H1 (cell line): ENCODE data around the gene GIMAP2. TPM values are rescaled to one million over a fixed set of nuclear protein-coding genes. Genes with fewer than 3 reads are reported as not detected.

Experiments
- CTCF ChIA-PET: fragments of 300-600 bp; sonication (Branson Sonifier 250); formaldehyde crosslinking; loops from one replicate; lab custom pipeline; 2021; ENCODE audit not compliant: partially characterized antibody; lab: Charles Lee
- POLR2A ChIA-PET: fragments of 300-600 bp; sonication (Branson Sonifier 250); formaldehyde crosslinking; loops from one replicate; lab custom pipeline; 2021; ENCODE audit warnings: inconsistent platforms; ENCODE audit not compliant: partially characterized antibody; lab: Charles Lee
- DNase-seq, 2 experiments: peaks; one replicate each; pipeline versions ENCODE4 v3.0.0 to v3.0.0-alpha.2; 2010 to 2022; ENCODE audit warnings: low spot score in 2 of 2, low read depth in 1 of 2, mixed read lengths in 1 of 2
- FAIRE-seq: peaks from 2 replicates; lab custom pipeline; 2011; peaks lifted over from hg19 to GRCh38; lab: Jason Lieb, UNC
- H2AFZ ChIP-seq: 2 replicates; pipeline ENCODE4 v1.8.1; 2012; ENCODE audit warnings: low read length, inconsistent platforms
- H2AK5ac ChIP-seq: 2 replicates; pipeline ENCODE4 v1.6.1; 2013; ENCODE audit warnings: low read depth, low read length
- H2BK120ac ChIP-seq: replicated peaks from 2 replicates; pipeline ENCODE3; 2013; ENCODE audit warnings: low read depth, low read length, inconsistent platforms
- H2BK12ac ChIP-seq: 2 replicates; pipeline ENCODE4 v1.6.1; 2013; ENCODE audit warnings: low read depth, low read length
- H2BK15ac ChIP-seq: 2 replicates; pipeline ENCODE4 v1.6.1; 2013; ENCODE audit warnings: low read length
- H2BK20ac ChIP-seq: 2 replicates; pipeline ENCODE4 v1.6.1; 2013; ENCODE audit warnings: low read length
- H2BK5ac ChIP-seq: 2 replicates; pipeline ENCODE4 v1.6.1; 2013; ENCODE audit warnings: low read depth, low read length
- H3K14ac ChIP-seq: 2 replicates; pipeline ENCODE4 v1.6.1; 2013; ENCODE audit warnings: inconsistent platforms; ENCODE audit not compliant: insufficient read length
- H3K18ac ChIP-seq: 2 replicates; pipeline ENCODE4 v1.6.1; 2013; ENCODE audit warnings: low read length; ENCODE audit errors: extremely low read depth
- H3K23ac ChIP-seq: 2 replicates; pipeline ENCODE4 v1.6.1; 2013; ENCODE audit warnings: inconsistent platforms; ENCODE audit not compliant: insufficient read length
- H3K23me2 ChIP-seq: 2 replicates; pipeline ENCODE4 v1.6.1; 2013; ENCODE audit warnings: low read depth, low read length
- H3K27ac ChIP-seq: 2 replicates; pipeline ENCODE4 v1.6.1; 2011; ENCODE audit warnings: low read depth, low read length, inconsistent platforms
- H3K27me3 ChIP-seq, 4 experiments: replicated peaks in 1 of 4; 1 replicate in 1 of 4; 2 replicates in 3 of 4; pipeline versions ENCODE4 v1.6.1 to v1.8.1; 2011 to 2013; ENCODE audit warnings: low read length in 3 of 4, mild to moderate bottlenecking in 3 of 4, inconsistent platforms in 2 of 4, mixed read lengths in 2 of 4, moderate library complexity in 1 of 4; ENCODE audit not compliant: control insufficient read depth in 3 of 4, insufficient read depth in 3 of 4; ENCODE audit errors: extremely low read depth in 1 of 4
- H3K36me3 ChIP-seq, 4 experiments: 2 replicates each; pipeline versions ENCODE4 v1.6.1 to v1.8.1; 2011 to 2013; ENCODE audit warnings: mild to moderate bottlenecking in 4 of 4, low read length in 3 of 4, moderate library complexity in 2 of 4, control low read depth in 1 of 4, inconsistent platforms in 1 of 4; ENCODE audit not compliant: insufficient read depth in 4 of 4, control insufficient read depth in 2 of 4
- H3K4ac ChIP-seq: replicated peaks from 2 replicates; pipeline ENCODE3; 2013; ENCODE audit warnings: low read length, low read depth, mixed read lengths, inconsistent platforms; ENCODE audit not compliant: insufficient read length
- H3K4me1 ChIP-seq, 4 experiments: replicated peaks in 1 of 4; 1 replicate in 1 of 4; 2 replicates in 3 of 4; pipeline versions ENCODE4 v1.6.1 to v1.8.1; 2011 to 2013; ENCODE audit warnings: low read length in 3 of 4, inconsistent platforms in 2 of 4, mixed read lengths in 1 of 4; ENCODE audit not compliant: insufficient read depth in 4 of 4, control insufficient read depth in 3 of 4
- H3K4me2 ChIP-seq, 2 experiments: 2 replicates each; pipeline versions ENCODE4 v1.6.1 to v1.8.1; 2011 to 2013; ENCODE audit warnings: low read depth in 2 of 2, low read length in 2 of 2, control low read depth in 1 of 2, inconsistent platforms in 1 of 2, mild to moderate bottlenecking in 1 of 2; ENCODE audit not compliant: insufficient read depth in 1 of 2
- H3K4me3 ChIP-seq, 4 experiments: fragments of 200-600, 300-600 bp in 1 of 4; sonication (generic), shearing (Covaris generic), sonication (Bioruptor Twin) in 1 of 4; 2 replicates each; pipeline versions ENCODE4 v1.5.1 to v1.8.1; 2011 to 2016; ENCODE audit warnings: low read length in 4 of 4, low read depth in 3 of 4, control low read depth in 2 of 4, inconsistent platforms in 2 of 4, mild to moderate bottlenecking in 2 of 4, mixed read lengths in 1 of 4, moderate library complexity in 1 of 4; ENCODE audit not compliant: insufficient read depth in 2 of 4; ENCODE audit errors: extremely low read depth in 1 of 4
- H3K56ac ChIP-seq: replicated peaks from 2 replicates; pipeline ENCODE3; 2013; ENCODE audit warnings: low read depth, mild to moderate bottlenecking, mixed read lengths, low read length, inconsistent platforms; ENCODE audit not compliant: insufficient read length
- H3K79me1 ChIP-seq: 2 replicates; pipeline ENCODE4 v1.6.1; 2013; ENCODE audit warnings: low read depth, low read length, control low read depth
- H3K79me2 ChIP-seq, 2 experiments: 2 replicates each; pipeline versions ENCODE4 v1.6.1 to v1.8.1; 2012 to 2013; ENCODE audit warnings: low read length in 2 of 2, mild to moderate bottlenecking in 2 of 2, inconsistent platforms in 1 of 2; ENCODE audit not compliant: insufficient read depth in 2 of 2, control insufficient read depth in 1 of 2
- H3K9ac ChIP-seq, 4 experiments: replicated peaks in 1 of 4; 1 replicate in 1 of 4; 2 replicates in 3 of 4; pipeline versions ENCODE4 v1.6.1 to v1.8.1; 2011 to 2013; ENCODE audit warnings: low read depth in 3 of 4, low read length in 3 of 4, control low read depth in 2 of 4, mild to moderate bottlenecking in 2 of 4, moderate library complexity in 2 of 4, inconsistent platforms in 1 of 4; ENCODE audit errors: extremely low read depth in 1 of 4
- H3K9me3 ChIP-seq, 2 experiments: 2 replicates each; pipeline versions ENCODE4 v1.6.1 to v1.8.1; 2012 to 2013; ENCODE audit warnings: mild to moderate bottlenecking in 2 of 2, moderate library complexity in 2 of 2, control low read depth in 1 of 2, inconsistent platforms in 1 of 2, low read depth in 1 of 2, low read length in 1 of 2, mixed read lengths in 1 of 2; ENCODE audit not compliant: insufficient read depth in 2 of 2
- H4K20me1 ChIP-seq, 2 experiments: replicated peaks in 1 of 2; 2 replicates each; pipeline versions ENCODE3 to v1.8.1; 2011 to 2013; ENCODE audit warnings: inconsistent platforms in 2 of 2, low read length in 2 of 2, mild to moderate bottlenecking in 1 of 2; ENCODE audit not compliant: insufficient read depth in 2 of 2, control insufficient read depth in 1 of 2
- H4K5ac ChIP-seq: 2 replicates; pipeline ENCODE4 v1.6.1; 2013; ENCODE audit warnings: low read length, low read depth, mixed read lengths, inconsistent platforms; ENCODE audit not compliant: insufficient read length
- H4K8ac ChIP-seq: 2 replicates; pipeline ENCODE4 v1.8.0; 2013; ENCODE audit warnings: mild to moderate bottlenecking, moderate library complexity, low read length, inconsistent platforms; ENCODE audit not compliant: insufficient read depth; ENCODE audit errors: extremely low read depth
- H4K91ac ChIP-seq: replicated peaks from 2 replicates; pipeline ENCODE3; 2013; ENCODE audit warnings: low read length, mixed read lengths, inconsistent platforms; ENCODE audit not compliant: insufficient read length
- BRCA1 ChIP-seq: IDR thresholded peaks from 2 replicates; pipeline ENCODE4 v1.6.1; 2012; ENCODE audit warnings: low read depth, low read length, improper control_type of control experiment
- EGR1 ChIP-seq: IDR thresholded peaks from 2 replicates; pipeline ENCODE4 v1.6.1; 2011; ENCODE audit warnings: low read depth, low read length, borderline replicate concordance
- GTF2F1 ChIP-seq: IDR thresholded peaks from 2 replicates; pipeline ENCODE4 v1.6.1; 2012; ENCODE audit warnings: low read depth, low read length, improper control_type of control experiment, borderline replicate concordance
- KDM1A ChIP-seq: fragments of 200-600, 300-600 bp; sonication (generic); IDR thresholded peaks from 2 replicates; pipeline ENCODE4 v1.7.1; 2016; ENCODE audit warnings: mild to moderate bottlenecking, low read length, borderline replicate concordance
- NRF1 ChIP-seq: IDR thresholded peaks from 2 replicates; pipeline ENCODE4 v1.6.1; 2011; ENCODE audit warnings: mild to moderate bottlenecking, low read depth, low read length, improper control_type of control experiment
- PHF8 ChIP-seq: fragments of 200-600 bp; sonication (generic); conservative IDR thresholded peaks from 2 replicates; pipeline ENCODE4 v1.7.1; 2012; ENCODE audit warnings: low read depth, mild to moderate bottlenecking, inconsistent platforms, low read length, moderate library complexity
- POLR2A ChIP-seq, 2 experiments: IDR thresholded peaks; 1 replicate in 1 of 2; 2 replicates in 1 of 2; pipeline ENCODE4 v1.6.1; 2011; ENCODE audit warnings: low read depth in 2 of 2, low read length in 2 of 2, mild to moderate bottlenecking in 2 of 2; ENCODE audit errors: control extremely low read depth in 1 of 2
- POU5F1 ChIP-seq: IDR thresholded peaks from 2 replicates; pipeline ENCODE4 v1.6.1; 2011; ENCODE audit warnings: low read depth, mild to moderate bottlenecking, low read length, moderate library complexity
- RFX5 ChIP-seq: IDR thresholded peaks from 2 replicates; pipeline ENCODE4 v1.6.1; 2011; ENCODE audit warnings: low read depth, low read length, improper control_type of control experiment, borderline replicate concordance
- RXRA ChIP-seq: IDR thresholded peaks from 2 replicates; pipeline ENCODE4 v1.6.1; 2011; ENCODE audit warnings: low read depth, mild to moderate bottlenecking, low read length, moderate library complexity; ENCODE audit not compliant: insufficient read depth
- SAP30 ChIP-seq: fragments of 300-600 bp; sonication (generic); IDR thresholded peaks from 2 replicates; pipeline ENCODE4 v1.7.1; 2012; ENCODE audit warnings: low read length, moderate library complexity, mild to moderate bottlenecking, inconsistent platforms; ENCODE audit not compliant: insufficient read depth, insufficient replicate concordance
- SP4 ChIP-seq: IDR thresholded peaks from 2 replicates; pipeline ENCODE4 v1.6.1; 2012; ENCODE audit warnings: low read length, inconsistent platforms
- TAF1 ChIP-seq: IDR thresholded peaks from 2 replicates; pipeline ENCODE4 v1.6.1; 2011; ENCODE audit warnings: mild to moderate bottlenecking, low read depth, low read length
- TBP ChIP-seq: IDR thresholded peaks from 2 replicates; pipeline ENCODE4 v1.6.1; 2011; ENCODE audit warnings: low read depth, low read length, improper control_type of control experiment
- TEAD4 ChIP-seq: IDR thresholded peaks from 2 replicates; pipeline ENCODE4 v1.6.1; 2012; ENCODE audit warnings: low read depth, low read length, inconsistent platforms, mixed read lengths
- whole genome bisulfite sequencing, 2 experiments: shearing (Covaris generic) in 1 of 2; methylation state at CpG; one replicate each; pipeline versions ENCODE4 v1.1.6 to v1.1.7; 2013 to 2015; ENCODE audit warnings: low lambda C conversion rate in 2 of 2, mixed read lengths in 2 of 2, inconsistent platforms in 1 of 2, low coverage in 1 of 2, missing lambda C conversion rate in 1 of 2; ENCODE audit not compliant: insufficient replicate concordance in 2 of 2, insufficient coverage in 1 of 2, insufficient read length in 1 of 2; ENCODE audit errors: extremely low coverage in 1 of 2, missing lambda C conversion rate in 1 of 2; 5-methylcytosine and 5-hydroxymethylcytosine counted together
- polyA plus RNA-seq, 7 experiments: library from polyadenylated mRNA; depleted of rRNA in 3 of 7; stranded (reverse) in 5 of 7; unstranded in 2 of 7; fragments of >200 nt in 5 of 7; fragments of 200-250 nt in 2 of 7; gene quantifications; 1 replicate in 5 of 7; 2 replicates in 1 of 7; 4 replicates in 1 of 7; pipeline versions ENCODE4 v1.2.1 to v1.2.3, GENCODE V29; 2011 to 2013; ENCODE audit warnings: missing spikeins in 2 of 7, mixed read lengths in 2 of 7
- total RNA-seq: library from RNA; stranded (reverse); fragmentation: NEBNext Ultra II Directional; extraction: Animal tissue kit (Norgen Biotek cat#: 25700); gene quantifications from 2 replicates; pipeline ENCODE4 v1.2.1, GENCODE V29; 2021

Gene GIMAP2
- total and polyA plus RNA-seq, 2 of the 8 experiments (the other 6 are each of a cell fraction or from before 2014, with no cell fraction given) = not detected

GRCh38 chr7:150649080-150649385 lies 36.5 kb upstream of the GIMAP2 start:
- Histone ChIP-seq H2BK20ac (no peak overlapping the region), H3K27ac (no peak overlapping the region), H4K91ac (no peak overlapping the region), H4K5ac (no peak overlapping the region), H2BK15ac (no peak overlapping the region), H2BK5ac (no peak overlapping the region), H2BK12ac (no peak overlapping the region), H3K4me1 (no peaks in the 10 kb centered on the region), H3K4me2 (no peak overlapping the region), H4K8ac (no peak overlapping the region), H3K27me3 (no peaks in the 10 kb centered on the region), H3K9me3 (no peaks in the 10 kb centered on the region), H3K23ac (no peak overlapping the region), H3K79me2 (no peaks in the 10 kb centered on the region), H3K4ac (no peak overlapping the region), H3K4me3 (no peak overlapping the region), H3K14ac (no peak overlapping the region), H2AK5ac (no peak overlapping the region), H3K23me2 (no peaks in the 10 kb centered on the region), H3K18ac (no peak overlapping the region), H3K56ac (no peak overlapping the region), H4K20me1 (no peaks in the 10 kb centered on the region), H3K79me1 (no peaks in the 10 kb centered on the region), H2AFZ (no peak overlapping the region), H2BK120ac (no peak overlapping the region), H3K36me3 (no peaks in the 10 kb centered on the region), H3K9ac (no peak overlapping the region)
- 52% methylated on average over 3 of the region's 3 CpGs; no CpG with 5 or more reads in 1 of the 2 experiments for WGBS, 2 experiments
- DNase-seq (no peak), FAIRE-seq (no peak)
- ChIA-PET POLR2A (no interaction called here), CTCF (no interaction called here)
- TF ChIP-seq SP4 (no peak), POU5F1 (no peak), PHF8 (no peak), POLR2A (IDR thresholded peaks at IDR 0.05; ENCODE audit: control extremely low read depth in 1 of 2, low read depth in 2 of 2, low read length in 2 of 2) (no peak), TAF1 (no peak), TEAD4 (no peak), NRF1 (no peak), SAP30 (no peak), KDM1A (no peak), EGR1 (no peak), TBP (no peak), BRCA1 (no peak), GTF2F1 (no peak), RFX5 (no peak), RXRA (no peak)
